Activated T-helper 1 cell treated with anti-CD3 and anti-CD28 coated beads, Interleukin-12 subunit alpha, Interleukin-12 subunit beta, Interleukin-2, Interleukin-4 antibody, amounts not matched to agents 30 ng/mL and 10 ng/mL and 1 ng/mL, durations not matched to agents 14 hours and 24 hours and 36 hours (primary cell): Measurements from ENCODE around the gene UBR3. TPM values are rescaled to one million over a fixed set of nuclear protein-coding genes. Genes with fewer than 3 reads are reported as not detected.

Experiments
- DNase-seq: peaks from one replicate; pipeline ENCODE4 v3.0.0; 2021; ENCODE audit warnings: low spot score
- H3K27ac Mint-ChIP-seq: one replicate; pipeline ENCODE4 v1.8.0; 2021; ENCODE audit warnings: mild to moderate bottlenecking, mixed read lengths
- H3K27me3 Mint-ChIP-seq: one replicate; pipeline ENCODE4 v1.8.0; 2022; ENCODE audit warnings: mild to moderate bottlenecking, moderate library complexity, mixed read lengths; ENCODE audit not compliant: insufficient read depth
- H3K36me3 Mint-ChIP-seq: one replicate; pipeline ENCODE4 v1.8.0; 2021; ENCODE audit warnings: low read depth, mixed read lengths
- H3K4me1 Mint-ChIP-seq: one replicate; pipeline ENCODE4 v1.8.0; 2021; ENCODE audit warnings: low read depth, mixed read lengths
- H3K4me3 Mint-ChIP-seq: one replicate; pipeline ENCODE4 v1.8.0; 2021; ENCODE audit warnings: mild to moderate bottlenecking, moderate library complexity, mixed read lengths
- H3K9me3 Mint-ChIP-seq: one replicate; pipeline ENCODE4 v1.8.0; 2021; ENCODE audit warnings: mixed read lengths
- intact Hi-C: fragments of 100-400 bp; cut with micrococcal nuclease; formaldehyde crosslinking; loops from one replicate; pipeline ENCODE4 v1.15.1; 2024
- total RNA-seq: library from RNA; stranded (reverse); gene quantifications from 2 replicates; pipeline ENCODE4 v1.2.3, GENCODE V29; 2022

UBR3 gene, protein sequence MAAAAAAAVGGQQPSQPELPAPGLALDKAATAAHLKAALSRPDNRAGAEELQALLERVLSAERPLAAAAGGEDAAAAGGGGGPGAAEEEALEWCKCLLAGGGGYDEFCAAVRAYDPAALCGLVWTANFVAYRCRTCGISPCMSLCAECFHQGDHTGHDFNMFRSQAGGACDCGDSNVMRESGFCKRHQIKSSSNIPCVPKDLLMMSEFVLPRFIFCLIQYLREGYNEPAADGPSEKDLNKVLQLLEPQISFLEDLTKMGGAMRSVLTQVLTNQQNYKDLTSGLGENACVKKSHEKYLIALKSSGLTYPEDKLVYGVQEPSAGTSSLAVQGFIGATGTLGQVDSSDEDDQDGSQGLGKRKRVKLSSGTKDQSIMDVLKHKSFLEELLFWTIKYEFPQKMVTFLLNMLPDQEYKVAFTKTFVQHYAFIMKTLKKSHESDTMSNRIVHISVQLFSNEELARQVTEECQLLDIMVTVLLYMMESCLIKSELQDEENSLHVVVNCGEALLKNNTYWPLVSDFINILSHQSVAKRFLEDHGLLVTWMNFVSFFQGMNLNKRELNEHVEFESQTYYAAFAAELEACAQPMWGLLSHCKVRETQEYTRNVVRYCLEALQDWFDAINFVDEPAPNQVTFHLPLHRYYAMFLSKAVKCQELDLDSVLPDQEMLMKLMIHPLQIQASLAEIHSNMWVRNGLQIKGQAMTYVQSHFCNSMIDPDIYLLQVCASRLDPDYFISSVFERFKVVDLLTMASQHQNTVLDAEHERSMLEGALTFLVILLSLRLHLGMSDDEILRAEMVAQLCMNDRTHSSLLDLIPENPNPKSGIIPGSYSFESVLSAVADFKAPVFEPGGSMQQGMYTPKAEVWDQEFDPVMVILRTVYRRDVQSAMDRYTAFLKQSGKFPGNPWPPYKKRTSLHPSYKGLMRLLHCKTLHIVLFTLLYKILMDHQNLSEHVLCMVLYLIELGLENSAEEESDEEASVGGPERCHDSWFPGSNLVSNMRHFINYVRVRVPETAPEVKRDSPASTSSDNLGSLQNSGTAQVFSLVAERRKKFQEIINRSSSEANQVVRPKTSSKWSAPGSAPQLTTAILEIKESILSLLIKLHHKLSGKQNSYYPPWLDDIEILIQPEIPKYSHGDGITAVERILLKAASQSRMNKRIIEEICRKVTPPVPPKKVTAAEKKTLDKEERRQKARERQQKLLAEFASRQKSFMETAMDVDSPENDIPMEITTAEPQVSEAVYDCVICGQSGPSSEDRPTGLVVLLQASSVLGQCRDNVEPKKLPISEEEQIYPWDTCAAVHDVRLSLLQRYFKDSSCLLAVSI (N-terminal part only)
- 29.6 and 31.4 TPM in 2 replicates for total RNA-seq

DNA sequence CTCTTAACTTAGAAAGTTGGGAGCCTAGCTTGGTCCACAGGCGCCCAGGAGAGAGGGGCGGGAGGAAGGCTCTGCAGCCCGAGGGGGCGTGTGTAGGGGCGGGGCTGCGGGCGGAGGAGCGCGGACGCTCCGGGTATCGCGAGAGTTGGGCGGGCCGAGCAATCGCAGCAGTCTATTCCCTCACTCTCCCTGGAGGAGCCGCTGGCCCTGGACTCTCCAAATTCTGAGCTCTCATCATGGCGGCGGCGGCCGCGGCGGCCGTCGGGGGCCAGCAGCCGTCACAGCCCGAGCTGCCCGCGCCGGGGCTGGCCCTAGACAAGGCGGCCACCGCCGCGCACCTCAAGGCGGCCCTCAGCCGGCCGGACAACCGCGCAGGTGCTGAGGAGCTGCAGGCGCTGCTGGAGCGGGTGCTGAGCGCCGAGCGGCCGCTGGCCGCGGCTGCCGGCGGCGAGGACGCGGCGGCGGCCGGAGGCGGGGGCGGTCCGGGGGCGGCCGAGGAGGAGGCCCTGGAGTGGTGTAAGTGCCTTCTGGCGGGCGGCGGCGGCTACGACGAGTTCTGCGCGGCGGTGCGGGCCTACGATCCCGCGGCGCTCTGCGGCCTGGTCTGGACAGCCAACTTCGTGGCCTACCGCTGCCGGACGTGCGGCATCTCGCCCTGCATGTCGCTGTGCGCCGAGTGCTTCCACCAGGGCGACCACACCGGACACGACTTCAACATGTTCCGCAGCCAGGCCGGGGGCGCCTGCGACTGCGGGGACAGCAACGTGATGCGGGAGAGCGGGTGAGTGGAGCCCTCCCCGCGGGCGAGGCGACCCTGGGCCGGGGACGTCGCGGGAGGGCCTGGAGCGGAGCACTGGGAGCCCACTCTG lies at the start of gene UBR3:
TSS of gene UBR3 (plus strand) at position 183 of the 869 bp plus-strand sequence. CDS start at position 237, 54 bp downstream.
- Mint-ChIP-seq H3K4me1 (peaks cover 38% of the 10 kb centered on the region), H3K4me3 (peak within 1 kb of the TSS; percentile 93), H3K36me3 (peaks cover 4% of the 10 kb centered on the region), H3K27me3 (no peaks in the 10 kb centered on the region), H3K9me3 (no peaks in the 10 kb centered on the region), H3K27ac (peak within 1 kb of the TSS; percentile 93)
- intact Hi-C loops, result loop anchor here (1.0 to 10.0 kb wide), 6 partner anchors 95 to 1101 kb away; partner anchors contain the start of genes CFAP210, FASTKD1, GORASP2 and KLHL23
- peak; percentile 86 for DNase-seq

DNA sequence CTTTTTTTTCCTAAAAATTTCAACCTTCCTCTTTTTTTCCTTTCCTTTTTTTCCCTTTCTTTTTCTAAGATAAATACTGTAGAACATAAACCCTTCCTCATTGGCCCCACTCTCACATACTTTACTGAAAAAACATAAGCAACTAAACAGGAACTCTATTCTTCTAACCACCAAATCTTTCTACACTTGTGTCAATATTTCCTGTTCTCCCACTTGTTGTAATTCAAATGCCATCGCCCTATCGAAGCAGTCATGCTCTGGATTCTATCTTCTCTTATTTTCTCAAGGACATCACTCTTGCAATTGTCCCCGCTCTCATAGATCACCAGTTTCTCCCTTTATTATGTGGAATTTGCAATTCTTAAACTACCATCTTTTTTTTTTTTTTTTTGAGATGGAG lies 48.8 kb upstream of the UBR3 start:
- Mint-ChIP-seq H3K36me3 (no peaks in the 10 kb centered on the region), H3K27me3 (peaks cover 3% of the 10 kb centered on the region), H3K4me1 (no peaks in the 10 kb centered on the region), H3K27ac (no peak overlapping the region), H3K4me3 (no peak overlapping the region), H3K9me3 (no peaks in the 10 kb centered on the region)
- intact Hi-C loops, result no loop called here
- no peak for DNase-seq

DNA sequence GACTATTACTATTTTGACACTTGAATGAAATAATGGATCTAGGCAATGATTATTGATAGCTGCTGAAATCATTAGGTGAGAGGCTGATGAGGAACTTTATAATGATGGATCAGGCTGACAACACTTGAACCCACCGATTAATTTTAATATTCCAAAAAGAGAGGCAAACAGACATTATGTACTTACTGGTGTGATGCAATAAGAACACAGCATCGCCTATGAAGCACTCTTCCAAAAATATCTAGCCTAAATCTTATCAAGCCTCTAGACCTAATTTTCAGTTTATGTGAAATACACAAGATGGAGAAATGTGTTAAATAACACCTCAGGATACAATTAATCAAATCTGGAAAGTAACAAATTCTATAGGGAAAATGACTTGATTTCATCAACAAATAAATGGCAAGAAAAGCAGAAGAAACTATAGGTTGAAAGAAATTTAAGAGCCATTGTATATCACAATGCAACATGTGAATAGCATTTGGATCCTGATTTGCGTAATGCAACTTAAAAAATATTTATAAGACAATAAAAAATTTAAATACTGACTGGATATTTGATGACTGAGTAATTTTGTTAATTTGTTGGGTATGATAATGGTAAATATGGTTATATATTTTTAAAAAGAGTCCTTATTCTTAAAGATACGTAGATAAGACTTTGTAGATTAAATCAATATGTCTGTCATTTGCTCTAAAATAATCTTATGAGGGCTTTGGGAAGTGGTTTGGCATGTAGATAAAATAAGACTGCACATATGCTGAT lies 45.8 kb upstream of the UBR3 start:
- intact Hi-C loops, result no loop called here
- Mint-ChIP-seq H3K9me3 (no peaks in the 10 kb centered on the region), H3K4me3 (no peak overlapping the region), H3K36me3 (no peaks in the 10 kb centered on the region), H3K4me1 (no peaks in the 10 kb centered on the region), H3K27me3 (peaks cover 3% of the 10 kb centered on the region), H3K27ac (no peak overlapping the region)
- no peak for DNase-seq

DNA sequence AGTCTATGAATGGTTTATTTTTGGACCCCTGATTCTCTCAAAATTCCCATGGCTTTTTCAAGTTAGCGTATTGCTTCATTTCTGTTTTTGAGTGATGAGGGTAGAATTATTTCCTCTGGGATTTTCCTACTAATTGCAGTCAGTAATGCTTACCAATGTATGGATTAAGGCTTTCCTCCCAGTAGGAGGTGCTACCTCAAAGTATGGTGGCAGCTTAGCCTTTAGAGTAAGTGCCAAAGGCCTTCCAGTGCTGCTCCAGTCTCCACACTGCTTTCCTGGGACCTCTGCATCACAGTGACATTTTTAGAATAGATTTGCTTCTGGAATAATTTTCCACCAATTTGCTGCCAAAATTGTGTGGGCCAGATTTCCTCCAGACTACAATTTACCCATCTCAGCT lies 44.7 kb upstream of the UBR3 start:
- intact Hi-C loops, result no loop called here
- Mint-ChIP-seq H3K36me3 (no peaks in the 10 kb centered on the region), H3K4me1 (no peaks in the 10 kb centered on the region), H3K27me3 (peaks cover 4% of the 10 kb centered on the region), H3K27ac (no peak overlapping the region), H3K9me3 (no peaks in the 10 kb centered on the region), H3K4me3 (no peak overlapping the region)
- no peak for DNase-seq

DNA sequence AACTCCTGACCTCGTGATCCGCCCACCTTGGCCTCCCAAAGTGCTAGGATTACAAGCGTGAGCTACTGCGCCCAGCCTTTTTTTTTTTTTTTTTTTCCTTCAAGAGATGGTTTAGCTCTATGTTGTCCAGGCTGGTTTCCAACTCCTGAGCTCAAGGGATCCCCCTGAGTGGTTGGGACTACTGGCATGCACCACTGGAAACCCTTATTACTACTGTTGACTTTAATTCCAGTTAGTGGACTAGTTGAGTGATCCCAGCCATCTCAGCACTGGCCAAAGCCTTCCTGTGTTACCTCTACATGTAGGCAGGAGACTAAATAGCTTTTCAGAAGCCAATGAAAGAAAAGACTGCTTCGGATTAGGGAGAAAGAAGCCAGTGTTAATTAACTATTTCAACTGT lies 36.7 kb upstream of the UBR3 start:
- Mint-ChIP-seq H3K27me3 (peaks cover 28% of the 10 kb centered on the region), H3K36me3 (no peaks in the 10 kb centered on the region), H3K27ac (no peak overlapping the region), H3K4me1 (peaks cover 10% of the 10 kb centered on the region), H3K4me3 (no peak overlapping the region), H3K9me3 (no peaks in the 10 kb centered on the region)
- intact Hi-C loops, result loop anchor here (1.0 to 10.0 kb wide), 2 partner anchors 262 to 426 kb away; partner anchors contain the start of gene LRP2
- no peak for DNase-seq

DNA sequence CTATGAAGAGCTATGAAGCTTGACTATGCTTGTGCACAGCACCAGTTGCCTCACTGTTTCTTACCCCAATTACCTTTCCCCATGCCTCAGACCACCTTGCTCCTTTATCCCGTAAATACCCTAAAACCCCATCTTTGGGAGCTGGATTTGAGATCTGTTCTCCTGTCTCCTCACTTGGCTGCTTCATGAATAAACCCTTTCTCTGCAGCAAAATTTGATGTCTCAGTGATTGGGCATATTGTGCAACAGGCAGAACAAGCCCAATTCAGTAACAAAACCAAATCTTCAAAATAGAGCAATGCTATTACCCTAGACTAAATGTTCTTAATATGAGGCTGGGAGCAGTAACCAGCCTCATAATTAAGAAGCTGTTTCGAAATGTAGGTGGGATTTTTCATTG lies 32.1 kb upstream of the UBR3 start:
- Mint-ChIP-seq H3K9me3 (no peaks in the 10 kb centered on the region), H3K4me3 (no peak overlapping the region), H3K4me1 (peaks cover 14% of the 10 kb centered on the region), H3K36me3 (no peaks in the 10 kb centered on the region), H3K27me3 (peaks cover 10% of the 10 kb centered on the region), H3K27ac (no peak overlapping the region)
- no peak for DNase-seq
- intact Hi-C loops, result loop anchor here (5.0 to 10.0 kb wide), 2 partner anchors 430 to 1892 kb away; partner anchors contain the start of genes DYNC1I2 and LRP2

DNA sequence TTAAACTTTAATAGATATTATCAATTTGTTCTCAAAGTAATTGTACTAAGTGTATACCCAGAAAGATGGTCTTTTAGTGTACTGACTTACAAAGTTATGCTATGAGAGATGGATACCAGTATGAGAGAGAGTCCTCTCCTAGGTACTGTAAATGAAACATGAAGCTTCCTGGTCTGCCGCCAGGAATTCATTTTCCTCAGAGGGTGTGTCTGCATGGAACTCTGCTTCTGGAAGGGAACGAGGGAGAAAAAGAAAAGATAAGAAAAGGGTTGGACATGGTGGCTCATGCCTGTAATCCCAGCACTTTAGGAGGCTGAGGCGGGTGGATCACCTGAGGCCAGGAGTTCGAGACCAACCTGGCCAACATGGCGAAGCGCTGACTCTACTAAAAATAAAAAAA lies 30.8 kb upstream of the UBR3 start:
- H3K4me1 Mint-ChIP-seq, result peaks cover 19% of the 10 kb centered on the region
- no peaks in the 10 kb centered on the region for H3K9me3 Mint-ChIP-seq
- no peak for DNase-seq
- H3K4me3 Mint-ChIP-seq, result no peak overlapping the region
- intact Hi-C loops, result loop anchor here (5.0 to 10.0 kb wide), 2 partner anchors 432 to 1891 kb away; partner anchors contain the start of genes DYNC1I2 and LRP2
- peaks cover 2% of the 10 kb centered on the region for H3K36me3 Mint-ChIP-seq
- peaks cover 10% of the 10 kb centered on the region for H3K27me3 Mint-ChIP-seq
- no peak overlapping the region for H3K27ac Mint-ChIP-seq

DNA sequence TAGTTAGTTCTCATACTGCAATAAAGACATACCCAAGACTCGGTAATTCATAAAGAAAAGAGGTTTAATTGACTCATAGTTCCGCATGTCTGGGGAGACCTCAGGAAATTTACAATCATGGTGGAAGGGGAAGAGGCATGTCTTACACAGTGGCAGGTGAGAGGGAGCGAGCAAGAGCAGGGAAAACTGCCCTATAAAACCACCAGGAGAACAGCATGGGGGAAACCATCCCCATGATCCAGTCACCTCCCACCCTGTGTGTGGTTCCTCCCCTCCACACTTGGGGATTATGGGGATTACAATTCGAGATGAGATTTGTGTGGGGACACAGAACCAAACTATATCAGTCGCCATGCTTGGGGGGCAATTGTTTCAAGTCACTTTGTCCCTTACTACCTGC lies 29.7 kb upstream of the UBR3 start:
- Mint-ChIP-seq H3K4me3 (peak overlapping the region; percentile 48), H3K9me3 (no peaks in the 10 kb centered on the region), H3K27me3 (peaks cover 10% of the 10 kb centered on the region)

DNA sequence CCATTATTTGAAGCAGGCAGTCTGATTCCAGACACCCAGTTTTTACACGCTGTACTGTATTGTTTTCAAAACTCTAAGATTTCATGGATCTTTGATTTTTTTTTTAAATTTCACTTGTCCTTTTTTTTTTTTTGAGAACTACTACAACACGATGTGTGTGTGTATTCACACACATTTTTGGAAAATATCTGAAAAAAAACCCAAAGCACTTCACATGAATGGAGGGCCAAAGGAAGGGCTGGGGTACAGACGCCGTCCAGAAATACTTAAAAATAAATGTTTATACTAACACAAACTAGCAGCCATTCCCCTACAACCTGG lies 28.9 kb upstream of the UBR3 start:
- H3K4me1 Mint-ChIP-seq, result peaks cover 32% of the 10 kb centered on the region
- intact Hi-C loops, result loop anchor here (1.0 to 10.0 kb wide), 8 partner anchors 66 to 1889 kb away; partner anchors contain the start of genes BBS5, CFAP210, DYNC1I2 and KLHL23
- peak overlapping the region; percentile 89 for H3K27ac Mint-ChIP-seq
- H3K4me3 Mint-ChIP-seq, result peak overlapping the region; percentile 76
- peaks cover 10% of the 10 kb centered on the region for H3K27me3 Mint-ChIP-seq
- DNase-seq, result no peak
- peaks cover 11% of the 10 kb centered on the region for H3K36me3 Mint-ChIP-seq
- no peaks in the 10 kb centered on the region for H3K9me3 Mint-ChIP-seq

More for the DNA sequence above, 29.7 kb upstream of the UBR3 start:
- Mint-ChIP-seq H3K27ac (no peak overlapping the region), H3K36me3 (peaks cover 10% of the 10 kb centered on the region), H3K4me1 (peaks cover 28% of the 10 kb centered on the region)
- intact Hi-C loops, result loop anchor here (5.0 to 10.0 kb wide), 2 partner anchors 433 to 1890 kb away; partner anchors contain the start of genes DYNC1I2 and LRP2
- no peak for DNase-seq

DNA sequence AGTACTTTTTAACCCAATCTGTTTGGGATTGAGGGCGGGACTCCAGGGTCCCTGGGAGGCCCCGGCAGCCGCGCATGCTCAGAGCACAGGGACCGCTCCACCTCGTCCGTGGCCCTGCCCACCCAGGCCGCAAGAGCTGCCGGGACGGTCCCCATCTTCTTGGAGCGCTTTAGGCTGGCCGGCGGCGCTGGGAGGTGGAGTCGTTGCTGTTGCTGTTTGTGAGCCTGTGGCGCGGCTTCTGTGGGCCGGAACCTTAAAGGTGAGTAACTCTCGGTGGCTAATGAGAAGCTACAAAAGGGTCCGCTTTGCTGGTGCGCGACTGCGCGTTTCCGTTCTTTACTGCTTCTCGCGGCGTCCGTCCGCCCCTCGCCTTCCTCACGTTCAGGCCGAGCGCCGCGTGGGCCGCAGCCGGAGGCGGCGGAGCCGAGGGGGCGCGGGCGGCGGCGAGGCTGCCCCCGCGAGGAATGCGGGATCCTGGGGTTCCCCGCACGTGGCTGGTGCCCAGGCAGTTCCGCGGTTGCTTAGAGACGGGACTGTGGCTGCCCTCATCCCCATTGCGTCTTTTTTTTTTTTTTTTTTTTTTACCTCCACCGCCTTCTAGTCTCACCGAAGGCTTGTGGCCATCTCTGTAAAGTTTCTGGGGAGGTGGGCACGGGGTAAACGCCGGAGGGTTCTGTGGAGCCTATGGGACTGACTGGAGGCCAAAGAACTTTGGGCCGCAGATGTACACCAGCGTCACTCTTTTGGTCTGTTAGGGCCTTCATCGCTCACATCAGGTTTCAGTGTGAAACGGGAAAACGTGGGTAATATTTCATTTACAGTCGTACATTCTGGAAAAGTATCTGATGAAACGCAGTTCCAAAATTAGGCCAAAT lies 28.3 kb upstream of the UBR3 start, which contains the start of gene SSB:
TSS of gene SSB (plus strand) at position 154 of the 875 bp plus-strand sequence. CDS start 2,090 bp downstream, outside the sequence.
- DNase-seq, result peak; percentile 89
- peaks cover 11% of the 10 kb centered on the region for H3K36me3 Mint-ChIP-seq
- H3K4me1 Mint-ChIP-seq, result peaks cover 32% of the 10 kb centered on the region
- H3K4me3 Mint-ChIP-seq, result peak within 1 kb of the TSS; percentile 93
- H3K9me3 Mint-ChIP-seq, result no peaks in the 10 kb centered on the region
- H3K27ac Mint-ChIP-seq, result peak within 1 kb of the TSS; percentile 89
- intact Hi-C loops, result loop anchor here (1.0 to 10.0 kb wide), 9 partner anchors 25 to 1888 kb away; partner anchors contain the start of genes BBS5, CFAP210, DYNC1I2 and KLHL23
- peaks cover 10% of the 10 kb centered on the region for H3K27me3 Mint-ChIP-seq
